HL-60/S4 treated with phorbol 12-myristate 13-acetate at 8.2 ng/mL for 4 days and 3 days (cell line): ENCODE measurements around the gene CFAP92.

Source experiments
- in situ Hi-C: fragments of 300-500 bp; cut with MboI; formaldehyde crosslinking; loops from 2 replicates; pipeline ENCODE4 v1.15.0; 2022; ENCODE audit warnings: low sequenced_read_pairs

Gene CFAP92

GRCh38 chr3:128992926-128993460 lies 883 bp downstream of the CFAP92 start:
- in situ Hi-C loops: no loop called here

- in situ Hi-C loops: no loop called here
Observed at GRCh38 chr3:128991355-128991895, 2.5 kb downstream of the CFAP92 start.

- in situ Hi-C loops: no loop called here
Observed at GRCh38 chr3:128988286-128988685, 5.6 kb downstream of the CFAP92 start.

- in situ Hi-C loops: no loop called here
Observed at GRCh38 chr3:128987302-128988100, 6.4 kb downstream of the CFAP92 start.

GRCh38 chr3:128984596-128984995 lies 9.3 kb downstream of the CFAP92 start:
- in situ Hi-C loops: no loop called here

GRCh38 chr3:128983293-128984069 lies 10.4 kb downstream of the CFAP92 start:
- in situ Hi-C loops: no loop called here

GRCh38 chr3:128975276-128975675 lies 18.6 kb downstream of the CFAP92 start:
- in situ Hi-C loops: no loop called here

GRCh38 chr3:128973988-128974564 lies 19.8 kb downstream of the CFAP92 start:
- in situ Hi-C loops: no loop called here

- in situ Hi-C loops: no loop called here
Observed at GRCh38 chr3:128971421-128972100, 22.3 kb downstream of the CFAP92 start.

GRCh38 chr3:128970740-128971047 lies 23.2 kb downstream of the CFAP92 start:
- in situ Hi-C loops: no loop called here

GRCh38 chr3:128969993-128970739 lies 23.7 kb downstream of the CFAP92 start:
- in situ Hi-C loops: no loop called here

GRCh38 chr3:128967748-128968355 lies 26.0 kb downstream of the CFAP92 start:
- in situ Hi-C loops: no loop called here

GRCh38 chr3:128965818-128966217 lies 28.1 kb downstream of the CFAP92 start:
- in situ Hi-C loops: no loop called here

- in situ Hi-C loops: no loop called here
Observed at GRCh38 chr3:128965280-128965679, 28.6 kb downstream of the CFAP92 start.

GRCh38 chr3:128956440-128956839 lies 37.4 kb downstream of the CFAP92 start:
- in situ Hi-C loops: no loop called here

GRCh38 chr3:128950223-128950938 lies 43.5 kb downstream of the CFAP92 start:
- in situ Hi-C loops: no loop called here

- in situ Hi-C loops: no loop called here
Observed at GRCh38 chr3:128949158-128949557, 44.7 kb downstream of the CFAP92 start.

GRCh38 chr3:128946411-128946810 lies 47.5 kb downstream of the CFAP92 start:
- in situ Hi-C loops: no loop called here

GRCh38 chr3:128945878-128946175 lies 48.0 kb downstream of the CFAP92 start:
- in situ Hi-C loops: no loop called here
